Left lung (tissue), 10 donors: ENCODE data around the gene KDM4C. TPM values are rescaled to one million over a fixed set of nuclear protein-coding genes. Genes with fewer than 3 reads are reported as not detected.
A peak's percentile ranks its signal among the peaks of the same experiment; 100 is the strongest.

ENCODE experiments used
- ATAC-seq: fragments of 200-7000 bp; cut with Tn5 transposase; one replicate; pipeline ENCODE4 v1.9.1; 2020; ENCODE audit warnings: moderate library complexity
- DNase-seq, 4 donors: peaks; one replicate each; pipeline ENCODE4 v3.0.0-alpha.2; 2013 to 2020
- H3K27ac ChIP-seq, 2 donors: fragments of 200-600 bp; sonication (generic) in 1 of 2; one replicate each; pipeline versions ENCODE4 v1.5.0 to v1.8.0; 2020 to 2021
- H3K27me3 ChIP-seq, 2 donors: fragments of 200-600 bp; sonication (generic) in 1 of 2; one replicate each; pipeline versions ENCODE4 v1.5.0 to v1.8.0; 2020 to 2021
- H3K36me3 ChIP-seq, 2 donors: fragments of 200-600 bp; sonication (generic) in 1 of 2; one replicate each; pipeline versions ENCODE4 v1.5.0 to v1.8.0; 2020 to 2021
- H3K4me1 ChIP-seq, 2 donors: fragments of 200-600 bp; one replicate each; pipeline ENCODE4 v1.8.0; 2021
- H3K4me3 ChIP-seq, 2 donors: fragments of 200-600 bp; sonication (generic) in 1 of 2; one replicate each; pipeline versions ENCODE4 v1.5.0 to v1.8.0; 2020 to 2021; ENCODE audit warnings: mild to moderate bottlenecking in 1 of 2
- H3K9me3 ChIP-seq, 2 donors: fragments of 200-600 bp; sonication (generic) in 1 of 2; one replicate each; pipeline versions ENCODE4 v1.5.0 to v1.8.0; 2020 to 2021
- intact Hi-C, 2 donors: fragments of 100-400 bp; cut with DNase I; formaldehyde crosslinking; loops; one replicate each; pipeline versions ENCODE4 v1.11.2 to v1.14.2; 2022
- polyA plus RNA-seq, 6 donors: library from polyadenylated mRNA; unstranded; fragments of 120-200 nt; gene quantifications; one replicate each; pipeline ENCODE4 v1.2.1, GENCODE V29; 2013; ENCODE audit not compliant: insufficient read length in 6 of 6
- total RNA-seq, 2 donors: library from RNA; stranded (reverse); fragmentation: NEBNext Ultra II Directional; extraction: Animal tissue kit (Norgen Biotek cat#: 25700); gene quantifications; one replicate each; pipeline ENCODE4 v1.2.1, GENCODE V29; 2021
- TF ChIP-seq, protein P1 (sequence below), 2 donors: fragments of 200-600 bp; sonication (generic) in 1 of 2; IDR thresholded peaks; one replicate each; pipeline versions ENCODE4 v1.5.0 to v1.8.0; 2021; ENCODE audit warnings: antibody characterized with exemption in 2 of 2
- donor health status: DM: no; HTN: yes; CAD: no.
- donor health status: DM: no; HTN: no; CAD: no.

The KDM4C gene
- total and polyA plus RNA-seq, 8 donors = 11.7 to 34.8 (median 15.2) TPM

- Histone ChIP-seq H3K36me3 (peaks cover 0 to 61% of the 10 kb centered on the region in 2 donors), H3K4me1 (no peaks in the 10 kb centered on the region), H3K4me3 (no peak overlapping the region), H3K9me3 (no peaks in the 10 kb centered on the region), H3K27me3 (no peaks in the 10 kb centered on the region), H3K27ac (no peak overlapping the region)
- intact Hi-C loops = no loop called here
- TF ChIP-seq, protein P1, sequence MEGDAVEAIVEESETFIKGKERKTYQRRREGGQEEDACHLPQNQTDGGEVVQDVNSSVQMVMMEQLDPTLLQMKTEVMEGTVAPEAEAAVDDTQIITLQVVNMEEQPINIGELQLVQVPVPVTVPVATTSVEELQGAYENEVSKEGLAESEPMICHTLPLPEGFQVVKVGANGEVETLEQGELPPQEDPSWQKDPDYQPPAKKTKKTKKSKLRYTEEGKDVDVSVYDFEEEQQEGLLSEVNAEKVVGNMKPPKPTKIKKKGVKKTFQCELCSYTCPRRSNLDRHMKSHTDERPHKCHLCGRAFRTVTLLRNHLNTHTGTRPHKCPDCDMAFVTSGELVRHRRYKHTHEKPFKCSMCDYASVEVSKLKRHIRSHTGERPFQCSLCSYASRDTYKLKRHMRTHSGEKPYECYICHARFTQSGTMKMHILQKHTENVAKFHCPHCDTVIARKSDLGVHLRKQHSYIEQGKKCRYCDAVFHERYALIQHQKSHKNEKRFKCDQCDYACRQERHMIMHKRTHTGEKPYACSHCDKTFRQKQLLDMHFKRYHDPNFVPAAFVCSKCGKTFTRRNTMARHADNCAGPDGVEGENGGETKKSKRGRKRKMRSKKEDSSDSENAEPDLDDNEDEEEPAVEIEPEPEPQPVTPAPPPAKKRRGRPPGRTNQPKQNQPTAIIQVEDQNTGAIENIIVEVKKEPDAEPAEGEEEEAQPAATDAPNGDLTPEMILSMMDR (IDR thresholded peaks at IDR 0.05) = no peak
- ATAC-seq = peak; percentile 87
- DNase-seq = no peak
Observed at GRCh38 chr9:6984941-6985578, 227.3 kb downstream of the KDM4C start.

DNA sequence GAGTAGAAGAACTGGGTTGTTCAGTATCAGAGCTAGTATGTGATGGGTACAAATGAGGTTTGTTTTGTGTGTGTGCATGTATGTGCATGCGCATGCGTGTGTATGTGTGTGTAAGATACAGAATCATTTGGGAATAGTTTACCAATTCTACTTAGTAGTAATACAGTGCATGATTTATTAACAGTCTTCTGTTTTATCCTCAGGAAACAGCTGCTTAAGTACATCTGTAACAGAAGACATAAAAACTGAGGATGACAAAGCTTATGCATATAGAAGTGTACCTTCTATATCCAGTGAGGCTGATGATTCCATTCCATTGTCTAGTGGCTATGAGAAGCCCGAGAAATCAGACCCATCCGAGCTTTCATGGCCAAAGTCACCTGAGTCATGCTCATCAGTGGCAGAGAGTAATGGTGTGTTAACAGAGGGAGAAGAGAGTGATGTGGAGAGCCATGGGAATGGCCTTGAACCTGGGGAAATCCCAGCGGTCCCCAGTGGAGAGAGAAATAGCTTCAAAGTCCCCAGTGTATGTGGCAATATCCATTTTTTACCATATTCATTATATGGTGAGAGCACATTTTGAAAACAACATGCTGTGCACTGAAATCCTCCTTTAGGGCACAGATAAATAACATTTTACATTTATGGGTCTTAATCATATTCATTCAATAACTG, 228.5 kb downstream of the KDM4C start:
- ATAC-seq = no peak
- Histone ChIP-seq H3K27ac (no peak overlapping the region), H3K9me3 (no peaks in the 10 kb centered on the region), H3K4me3 (no peak overlapping the region), H3K27me3 (no peaks in the 10 kb centered on the region), H3K4me1 (no peaks in the 10 kb centered on the region), H3K36me3 (peaks cover 0 to 56% of the 10 kb centered on the region in 2 donors)
- intact Hi-C loops = no loop called here
- TF ChIP-seq, protein P1 (IDR thresholded peaks at IDR 0.05) = no peak
- no peak for DNase-seq

DNA sequence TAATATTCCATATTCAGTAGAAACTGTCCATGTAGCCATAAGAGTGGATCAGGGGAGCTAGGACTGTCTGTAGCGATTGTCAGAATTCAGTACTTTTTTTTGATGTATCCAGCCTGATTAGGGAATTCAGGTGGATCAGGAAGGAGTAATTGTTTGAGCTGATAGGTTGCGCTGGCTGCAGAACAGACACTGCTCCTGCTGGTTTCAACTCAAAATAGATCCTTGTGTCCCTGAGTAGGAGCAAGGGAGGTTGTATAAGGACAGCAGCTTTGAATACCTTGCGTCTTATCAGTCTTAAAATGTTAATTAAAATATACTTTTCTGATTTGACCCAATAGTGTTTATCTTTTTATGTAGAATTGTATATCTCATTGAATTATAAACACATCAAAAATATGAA, 229.6 kb downstream of the KDM4C start:
- H3K27me3 ChIP-seq = no peaks in the 10 kb centered on the region
- H3K9me3 ChIP-seq = no peaks in the 10 kb centered on the region
- intact Hi-C loops = no loop called here
- no peak overlapping the region for H3K27ac ChIP-seq
- TF ChIP-seq, protein P1 (IDR thresholded peaks at IDR 0.05) = no peak
- peaks cover 0 to 53% of the 10 kb centered on the region in 2 donors for H3K36me3 ChIP-seq
- no peak overlapping the region for H3K4me3 ChIP-seq
- no peaks in the 10 kb centered on the region for H3K4me1 ChIP-seq
- ATAC-seq (no peak), DNase-seq (no peak)

- Histone ChIP-seq H3K27me3 (no peaks in the 10 kb centered on the region), H3K4me1 (no peaks in the 10 kb centered on the region), H3K27ac (no peak overlapping the region), H3K36me3 (peaks cover 0 to 49% of the 10 kb centered on the region in 2 donors), H3K4me3 (no peak overlapping the region), H3K9me3 (no peaks in the 10 kb centered on the region)
- peak; percentile 50 for ATAC-seq
- TF ChIP-seq, protein P1 (IDR thresholded peaks at IDR 0.05) = no peak
- intact Hi-C loops = no loop called here
- DNase-seq = peak in 1 of 4 donors; percentile 19
Observed at GRCh38 chr9:6991418-6991817, 233.6 kb downstream of the KDM4C start.

DNA sequence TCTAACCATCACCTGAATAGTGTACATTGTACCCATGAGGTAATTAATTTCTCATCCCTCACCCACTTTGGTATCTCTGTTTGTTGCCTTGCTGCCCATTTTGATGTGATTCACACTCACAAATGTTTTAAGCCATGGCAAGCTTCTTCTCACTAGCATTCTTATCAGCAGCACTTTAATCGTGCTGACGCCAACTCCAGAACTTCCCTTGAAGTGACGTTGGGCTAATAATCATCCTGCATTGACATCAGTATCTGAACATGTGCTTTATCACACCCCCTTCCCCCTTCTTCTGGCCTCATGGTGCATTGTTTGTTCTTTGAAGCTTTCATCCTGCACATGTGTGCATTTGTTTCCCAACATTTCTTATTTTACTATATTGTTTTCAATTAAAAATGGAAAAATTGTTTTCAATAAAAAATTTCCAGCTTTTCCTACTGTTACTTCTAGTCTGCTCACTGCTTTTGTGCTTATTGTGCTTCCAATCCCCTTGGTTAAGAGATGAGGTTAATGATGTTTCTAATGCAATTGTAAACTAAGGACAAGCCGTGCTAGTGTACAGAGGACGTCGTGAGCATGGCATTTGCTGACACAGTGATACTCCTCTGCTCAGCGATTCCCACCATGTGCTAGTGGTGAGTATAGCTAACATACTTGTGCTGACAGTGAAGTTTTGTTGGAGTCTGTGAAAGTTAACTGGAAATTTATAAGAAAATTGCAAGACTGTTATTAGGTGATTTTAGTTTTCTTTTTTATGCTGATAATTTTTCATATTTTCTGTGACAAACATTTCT, 238.5 kb downstream of the KDM4C start:
- Histone ChIP-seq H3K27me3 (no peaks in the 10 kb centered on the region), H3K4me3 (no peak overlapping the region), H3K36me3 (peaks cover 0 to 41% of the 10 kb centered on the region in 2 donors), H3K4me1 (peaks cover 0 to 5% of the 10 kb centered on the region in 2 donors), H3K9me3 (no peaks in the 10 kb centered on the region), H3K27ac (no peak overlapping the region)
- DNase-seq (no peak), ATAC-seq (no peak)
- intact Hi-C loops = no loop called here
- TF ChIP-seq, protein P1 (IDR thresholded peaks at IDR 0.05) = no peak
